BLaER1 treated with 17β-estradiol and CSF1 and Interleukin-3, amounts not matched to agents 10 nM and 100 nM (cell line): ENCODE data around the gene TLDC2.

Experiments used
- H3K27ac ChIP-seq, 11 experiments: shearing (Covaris generic); formaldehyde crosslinking; 2 replicates each; pipeline ENCODE4 v1.8.1; 2022
- H3K27me3 ChIP-seq, 11 experiments: shearing (Covaris generic); formaldehyde crosslinking; 2 replicates each; pipeline ENCODE4 v1.8.1; 2022
- H3K36me3 ChIP-seq, 11 experiments: shearing (Covaris generic); formaldehyde crosslinking; 2 replicates each; pipeline ENCODE4 v1.8.1; 2022
- H3K4me1 ChIP-seq, 10 experiments: shearing (Covaris generic); formaldehyde crosslinking; 2 replicates each; pipeline ENCODE4 v1.8.1; 2022
- H3K4me2 ChIP-seq, 11 experiments: shearing (Covaris generic); formaldehyde crosslinking; 2 replicates each; pipeline ENCODE4 v1.8.1; 2022
- H3K4me3 ChIP-seq, 10 experiments: shearing (Covaris generic); formaldehyde crosslinking; 2 replicates each; pipeline ENCODE4 v1.8.1; 2022
- H3K9ac ChIP-seq, 11 experiments: shearing (Covaris generic); formaldehyde crosslinking; 2 replicates each; pipeline ENCODE4 v1.8.1; 2022
- H3K9me3 ChIP-seq, 11 experiments: shearing (Covaris generic); formaldehyde crosslinking; replicated peaks in 1 of 11; 2 replicates each; pipeline ENCODE4 v1.8.1; 2022
- H4K20me1 ChIP-seq, 11 experiments: shearing (Covaris generic); formaldehyde crosslinking; 2 replicates each; pipeline ENCODE4 v1.8.1; 2022
- Cebpa-rat ChIP-seq, 11 experiments: shearing (Covaris generic); IDR thresholded peaks; 2 replicates each; pipeline ENCODE4 v1.8.1; 2022

Gene TLDC2

DNA sequence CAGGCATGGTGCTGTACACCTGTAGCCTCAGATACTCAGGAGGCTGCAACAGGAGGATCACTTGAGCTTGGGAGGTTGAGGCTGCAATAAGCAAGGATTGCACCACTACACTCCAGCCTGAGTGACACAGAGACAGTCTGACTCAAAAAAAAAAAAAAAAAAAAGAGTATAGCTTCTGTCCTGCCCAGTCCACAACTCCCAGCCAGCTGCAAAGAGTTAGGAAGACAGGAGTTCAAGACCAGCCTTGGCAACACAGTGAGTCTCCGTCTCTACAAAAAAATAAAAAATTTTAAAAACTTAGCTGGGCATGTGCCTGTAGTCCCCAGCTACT, 28.3 kb upstream of the TLDC2 start:
- TF ChIP-seq Cebpa-rat (IDR thresholded peaks at IDR 0.05): 0 out of 22 replicates have a peak, but pooled peaks of 1 of the 11 experiments have one; percentile 16
- H3K36me3 ChIP-seq: peaks cover 14 to 28% (median 19%) of the 10 kb centered on the region in 11 experiments; a peak in 21 of 22 replicates
- peak overlapping the region in 7 of 11 experiments; percentile 9 to 89 (median 86); a peak in 8 of 22 replicates for H3K9ac ChIP-seq
- H3K27ac ChIP-seq: peak overlapping the region in 9 of 11 experiments; percentile 40 to 98 (median 95); a peak in 14 of 22 replicates
- peaks cover 78 to 97% (median 93%) of the 10 kb centered on the region in 10 experiments for H3K4me1 ChIP-seq
- H4K20me1 ChIP-seq: peaks cover 0 to 22% (median 9%) of the 10 kb centered on the region in 11 experiments; a peak in 11 of 22 replicates
- H3K27me3 ChIP-seq: no peaks in the 10 kb centered on the region
- H3K4me2 ChIP-seq: peak overlapping the region in 10 of 11 experiments; percentile 33 to 91 (median 84); a peak in 14 of 22 replicates
- H3K9me3 ChIP-seq: peaks cover 7 to 22% (median 17%) of the 10 kb centered on the region in 11 experiments; a peak in 20 of 22 replicates
- H3K4me3 ChIP-seq: no peak overlapping the region

DNA sequence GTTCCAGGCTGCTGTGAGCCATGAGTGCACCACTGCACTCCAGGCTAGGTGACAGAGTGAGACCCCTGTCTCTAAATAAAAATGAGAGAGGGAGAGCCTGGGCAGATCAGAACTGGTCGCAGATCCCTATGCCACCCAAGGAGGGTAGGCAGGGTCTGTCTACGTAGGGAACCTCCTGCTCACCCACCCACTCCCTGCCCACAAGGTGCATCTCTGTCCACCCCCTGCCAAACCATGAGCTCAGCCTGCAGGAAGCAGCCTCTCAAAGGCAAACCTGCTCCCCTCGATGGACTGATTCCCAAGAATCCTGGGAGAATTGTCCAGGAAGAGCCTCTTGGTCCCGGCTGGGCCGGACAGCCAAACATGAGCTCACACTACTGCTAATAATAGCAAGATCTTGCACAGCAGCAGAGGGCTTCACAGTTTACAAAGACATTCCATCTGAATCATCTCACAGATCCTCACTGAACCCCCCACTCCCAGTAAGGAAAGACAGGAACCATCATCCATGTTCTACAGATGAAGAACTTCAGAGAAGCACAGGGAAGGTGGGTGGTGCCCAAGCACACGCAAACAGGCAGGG, 27.8 kb upstream of the TLDC2 start:
- no peak for TF ChIP-seq Cebpa-rat (IDR thresholded peaks at IDR 0.05)
- peak overlapping the region in 8 of 11 experiments; percentile 40 to 98 (median 92); a peak in 16 of 22 replicates for H3K27ac ChIP-seq
- H3K4me1 ChIP-seq: peaks cover 73 to 95% (median 89%) of the 10 kb centered on the region in 10 experiments
- peaks cover 0 to 24% (median 11%) of the 10 kb centered on the region in 11 experiments; a peak in 12 of 22 replicates for H4K20me1 ChIP-seq
- H3K9ac ChIP-seq: peak overlapping the region in 6 of 11 experiments; percentile 9 to 89 (median 58); a peak in 7 of 22 replicates
- peaks cover 17 to 30% (median 21%) of the 10 kb centered on the region in 11 experiments for H3K36me3 ChIP-seq
- no peak overlapping the region; a peak in 1 of 20 replicates for H3K4me3 ChIP-seq
- no peaks in the 10 kb centered on the region for H3K27me3 ChIP-seq
- peaks cover 7 to 22% (median 17%) of the 10 kb centered on the region in 11 experiments; a peak in 20 of 22 replicates for H3K9me3 ChIP-seq
- H3K4me2 ChIP-seq: peak overlapping the region; percentile 26 to 91 (median 83); a peak in 19 of 22 replicates

DNA sequence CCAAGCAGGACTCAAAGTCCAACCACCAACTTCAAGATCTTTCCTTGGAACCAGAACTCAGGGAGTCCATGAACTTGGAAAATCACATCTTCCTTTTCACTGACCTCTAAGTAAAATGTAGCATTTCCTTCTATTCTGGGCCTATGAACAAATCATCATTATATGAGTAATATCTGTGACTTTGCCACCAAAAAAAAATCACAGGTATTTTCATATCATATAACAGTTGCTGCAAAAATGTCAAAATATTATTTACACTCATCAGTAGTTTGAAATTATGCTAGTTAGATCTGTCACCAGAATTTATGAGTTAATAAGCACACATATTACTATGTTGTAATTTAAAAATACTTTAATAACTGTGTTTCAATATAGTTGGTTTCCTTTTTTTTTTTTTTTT, 27.3 kb upstream of the TLDC2 start:
- Histone ChIP-seq H3K27ac (peak overlapping the region in 8 of 11 experiments; percentile 40 to 98 (median 92); a peak in 15 of 22 replicates), H3K4me1 (peaks cover 71 to 96% (median 90%) of the 10 kb centered on the region in 10 experiments), H3K27me3 (no peaks in the 10 kb centered on the region), H3K9ac (peak overlapping the region in 5 of 11 experiments; percentile 24 to 89 (median 37); a peak in 6 of 22 replicates), H4K20me1 (peaks cover under 1 to 29% (median 16%) of the 10 kb centered on the region in 11 experiments; a peak in 13 of 22 replicates), H3K4me3 (no peak overlapping the region; a peak in 1 of 20 replicates), H3K36me3 (peaks cover 21 to 35% (median 26%) of the 10 kb centered on the region in 11 experiments), H3K4me2 (peak overlapping the region; percentile 51 to 91 (median 84); a peak in 21 of 22 replicates), H3K9me3 (peaks cover 7 to 22% (median 17%) of the 10 kb centered on the region in 11 experiments; a peak in 20 of 22 replicates)
- TF ChIP-seq Cebpa-rat (IDR thresholded peaks at IDR 0.05): no peak

DNA sequence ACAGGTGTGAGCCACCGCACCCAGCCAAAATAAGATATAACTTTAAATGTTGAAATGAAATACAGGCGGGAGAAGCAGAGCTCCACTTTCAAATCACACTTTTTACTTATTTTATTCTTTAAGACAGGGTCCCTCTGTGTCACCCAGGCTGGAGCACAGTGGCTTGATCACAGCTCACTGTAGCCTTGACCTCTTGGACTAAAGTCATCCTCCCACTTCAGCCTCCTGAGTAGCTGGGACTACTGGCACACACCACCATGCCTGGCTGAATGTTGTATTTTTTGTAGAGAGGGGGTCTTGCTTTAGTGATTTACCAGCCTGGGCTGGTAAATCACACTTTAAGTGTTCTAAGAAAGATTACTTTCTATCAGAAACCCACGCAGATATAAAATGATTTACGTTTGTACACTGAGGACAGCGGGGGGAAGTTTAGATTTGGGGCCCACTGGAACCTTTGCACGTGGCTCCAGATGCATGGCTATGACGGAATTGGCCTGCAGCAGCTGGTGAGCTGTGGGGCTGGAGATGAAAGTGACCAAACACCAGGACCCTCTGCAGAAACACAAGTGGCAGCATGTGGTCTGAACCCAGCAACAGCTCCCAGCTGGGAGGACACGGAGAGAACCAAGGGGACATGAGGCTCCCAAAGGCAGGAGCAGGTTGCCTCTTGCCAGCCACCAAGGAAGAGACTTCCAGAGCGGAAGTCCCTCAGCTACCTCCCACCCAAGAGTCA, 26.4 kb upstream of the TLDC2 start:
- H3K36me3 ChIP-seq: peaks cover 21 to 41% (median 31%) of the 10 kb centered on the region in 11 experiments
- no peaks in the 10 kb centered on the region for H3K27me3 ChIP-seq
- peak overlapping the region in 8 of 11 experiments; percentile 14 to 69 (median 46); a peak in 10 of 22 replicates for H3K9ac ChIP-seq
- peak overlapping the region in 10 of 11 experiments; percentile 7 to 98 (median 56); a peak in 18 of 22 replicates for H3K27ac ChIP-seq
- peaks cover 7 to 22% (median 17%) of the 10 kb centered on the region in 11 experiments; a peak in 20 of 22 replicates for H3K9me3 ChIP-seq
- H3K4me1 ChIP-seq: peaks cover 71 to 96% (median 90%) of the 10 kb centered on the region in 10 experiments
- peaks cover 9 to 37% (median 24%) of the 10 kb centered on the region in 11 experiments; a peak in 18 of 22 replicates for H4K20me1 ChIP-seq
- H3K4me3 ChIP-seq: peak overlapping the region in 1 of 10 experiments; percentile 1; a peak in 1 of 20 replicates
- no peak for TF ChIP-seq Cebpa-rat (IDR thresholded peaks at IDR 0.05)
- H3K4me2 ChIP-seq: peak overlapping the region; percentile 51 to 91 (median 80)

DNA sequence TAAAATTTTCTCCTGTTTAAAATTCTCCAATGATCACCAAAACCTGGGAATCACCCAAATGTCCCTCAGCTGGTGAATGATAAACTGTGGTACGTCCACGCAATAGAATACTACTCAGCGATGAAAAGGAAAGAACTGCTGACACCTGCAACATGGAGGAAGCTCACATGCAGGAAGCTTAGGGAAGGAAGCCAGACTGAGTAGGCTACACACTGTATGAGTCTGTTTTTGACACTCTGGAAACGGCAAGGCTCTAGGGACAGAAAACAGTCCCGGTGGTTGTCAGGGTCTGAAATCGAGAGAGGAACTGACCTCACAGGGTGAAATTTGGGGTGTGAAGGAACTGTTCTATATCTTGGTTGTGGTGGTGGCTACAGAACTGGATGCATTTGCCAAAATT, 25.2 kb upstream of the TLDC2 start:
- peaks cover 21 to 50% (median 37%) of the 10 kb centered on the region in 11 experiments; a peak in 21 of 22 replicates for H4K20me1 ChIP-seq
- H3K27me3 ChIP-seq: no peaks in the 10 kb centered on the region
- H3K4me3 ChIP-seq: no peak overlapping the region
- H3K36me3 ChIP-seq: peaks cover 21 to 44% (median 31%) of the 10 kb centered on the region in 11 experiments
- peak overlapping the region in 4 of 11 experiments; percentile 14 to 90 (median 86); a peak in 7 of 22 replicates for H3K4me2 ChIP-seq
- H3K9me3 ChIP-seq: peaks cover 7 to 22% (median 17%) of the 10 kb centered on the region in 11 experiments; a peak in 20 of 22 replicates
- peak overlapping the region in 3 of 11 experiments; percentile 77 to 97 (median 95); a peak in 6 of 22 replicates for H3K27ac ChIP-seq
- H3K4me1 ChIP-seq: peaks cover 71 to 96% (median 90%) of the 10 kb centered on the region in 10 experiments
- no peak overlapping the region for H3K9ac ChIP-seq
- no peak for TF ChIP-seq Cebpa-rat (IDR thresholded peaks at IDR 0.05)

DNA sequence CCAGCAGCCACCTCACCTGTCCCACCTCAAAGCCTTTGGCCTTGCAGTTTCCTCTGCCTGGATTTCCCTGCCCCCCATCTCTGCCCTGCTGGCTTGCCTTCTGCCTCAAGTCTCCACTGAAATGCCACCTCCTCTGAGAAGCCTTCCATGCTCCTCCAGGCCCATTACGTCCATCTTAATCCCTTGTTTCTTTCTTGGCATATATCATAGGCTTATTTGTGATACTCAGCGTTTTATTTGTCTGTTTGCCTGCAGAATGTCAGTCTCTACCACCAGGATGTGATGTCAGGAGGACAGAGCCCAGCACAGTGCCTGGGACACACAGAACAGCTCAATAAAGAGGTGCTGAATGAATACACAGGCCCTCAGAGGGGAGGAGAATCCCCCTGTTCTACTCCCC, 24.4 kb upstream of the TLDC2 start:
- peak overlapping the region in 8 of 11 experiments; percentile 21 to 95 (median 44); a peak in 13 of 22 replicates for H3K27ac ChIP-seq
- H3K4me2 ChIP-seq: peak overlapping the region in 3 of 11 experiments; percentile 13 to 43 (median 13); a peak in 2 of 22 replicates
- peaks cover 71 to 96% (median 90%) of the 10 kb centered on the region in 10 experiments for H3K4me1 ChIP-seq
- peaks cover 21 to 46% (median 31%) of the 10 kb centered on the region in 11 experiments for H3K36me3 ChIP-seq
- H3K27me3 ChIP-seq: no peaks in the 10 kb centered on the region
- H3K9me3 ChIP-seq: peaks cover 7 to 22% (median 17%) of the 10 kb centered on the region in 11 experiments; a peak in 20 of 22 replicates
- H3K9ac ChIP-seq: peak overlapping the region in 3 of 11 experiments; percentile 1 to 24 (median 9); a peak in 1 of 22 replicates
- H4K20me1 ChIP-seq: peaks cover 29 to 57% (median 44%) of the 10 kb centered on the region in 11 experiments; a peak in 21 of 22 replicates
- no peak overlapping the region for H3K4me3 ChIP-seq
- TF ChIP-seq Cebpa-rat (IDR thresholded peaks at IDR 0.05): no peak

DNA sequence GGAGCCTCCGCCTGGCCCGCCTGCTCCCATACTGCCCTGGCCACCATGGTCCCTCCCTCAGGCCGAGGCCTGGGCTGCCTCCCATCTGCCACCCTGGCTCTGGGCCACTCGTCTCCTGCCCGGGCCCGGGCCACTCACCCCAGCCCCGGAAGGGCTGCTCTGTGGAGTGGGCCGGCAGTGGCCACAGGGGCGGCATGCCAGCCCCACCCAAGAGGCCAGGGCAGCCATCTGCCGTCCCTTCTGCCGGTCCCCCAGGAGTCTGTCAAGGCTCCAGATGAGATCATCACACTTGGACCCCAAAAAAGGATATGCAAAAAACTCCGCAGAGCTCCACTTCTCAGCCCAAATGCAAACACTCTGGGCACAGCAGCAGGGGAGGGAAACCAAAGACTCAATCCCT, 23.8 kb upstream of the TLDC2 start:
- Histone ChIP-seq H3K27ac (peak overlapping the region in 9 of 11 experiments; percentile 8 to 95 (median 38); a peak in 13 of 22 replicates), H3K9ac (peak overlapping the region in 3 of 11 experiments; percentile 1 to 24 (median 9); a peak in 2 of 22 replicates), H3K4me2 (peak overlapping the region in 4 of 11 experiments; percentile 2 to 43 (median 22); a peak in 4 of 22 replicates), H3K4me1 (peaks cover 71 to 96% (median 90%) of the 10 kb centered on the region in 10 experiments), H3K27me3 (no peaks in the 10 kb centered on the region), H4K20me1 (peaks cover 35 to 64% (median 50%) of the 10 kb centered on the region in 11 experiments; a peak in 21 of 22 replicates), H3K9me3 (peaks cover 7 to 22% (median 17%) of the 10 kb centered on the region in 11 experiments; a peak in 20 of 22 replicates), H3K4me3 (no peak overlapping the region), H3K36me3 (peaks cover 21 to 47% (median 34%) of the 10 kb centered on the region in 11 experiments)
- no peak for TF ChIP-seq Cebpa-rat (IDR thresholded peaks at IDR 0.05)
